SK-N-SH (cell line): ENCODE results near the gene RBM20. TPM values are rescaled to one million over a fixed set of nuclear protein-coding genes. Genes with fewer than 3 reads are reported as not detected.

Experiments used
- CTCF ChIA-PET: fragments of 300-600, 350-600 bp; formaldehyde crosslinking; extraction: SDS; loops from one replicate; lab custom pipeline; 2021; lab: Yijun Ruan, JAX
- POLR2A ChIA-PET: fragments of 350-600 bp; sonication (Branson Sonifier 250); formaldehyde crosslinking; extraction: SDS; loops from one replicate; lab custom pipeline; 2020; ENCODE audit warnings: antibody characterized with exemption, inconsistent platforms; lab: Yijun Ruan, JAX
- DNase-seq: peaks from one replicate; pipeline ENCODE4 v3.0.0; 2012
- H2AFZ ChIP-seq: fragments of 200-600 bp; sonication (generic); 2 replicates; pipeline ENCODE4 v1.8.1; 2016; ENCODE audit warnings: antibody characterized with exemption, mild to moderate bottlenecking, low read depth
- H3F3A ChIP-seq: fragments of 200-600 bp; sonication (generic); replicated peaks from 2 replicates; pipeline ENCODE3; 2016; ENCODE audit warnings: antibody characterized with exemption, mild to moderate bottlenecking; ENCODE audit not compliant: insufficient read depth
- H3K27ac ChIP-seq, 2 experiments: fragments of 200-500 bp in 1 of 2; fragments of 200-600 bp in 1 of 2; sonication (Bioruptor generic) in 1 of 2; sonication (generic), shearing (Covaris generic) in 1 of 2; 2 replicates each; pipeline versions ENCODE4 v1.5.1 to v1.6.1; 2014 to 2016; ENCODE audit warnings: low read depth in 2 of 2, inconsistent platforms in 1 of 2, low read length in 1 of 2, mild to moderate bottlenecking in 1 of 2, mixed read lengths in 1 of 2
- H3K27me3 ChIP-seq: fragments of 200-600 bp; sonication (generic), shearing (Covaris generic); 2 replicates; pipeline ENCODE4 v1.6.1; 2016; ENCODE audit warnings: mixed run types; ENCODE audit not compliant: insufficient read depth
- H3K36me3 ChIP-seq, 2 experiments: fragments of 200-500 bp in 1 of 2; fragments of 200-600 bp in 1 of 2; sonication (Bioruptor generic) in 1 of 2; sonication (generic) in 1 of 2; replicated peaks in 1 of 2; 2 replicates each; pipeline versions ENCODE3 to v1.5.1; 2014 to 2016; ENCODE audit warnings: low read length in 1 of 2, mild to moderate bottlenecking in 1 of 2; ENCODE audit not compliant: insufficient read depth in 2 of 2, control insufficient read depth in 1 of 2
- H3K4me1 ChIP-seq, 2 experiments: fragments of 200-500 bp in 1 of 2; fragments of 200-600 bp in 1 of 2; sonication (Bioruptor generic) in 1 of 2; sonication (generic), shearing (Covaris generic) in 1 of 2; 2 replicates each; pipeline versions ENCODE4 v1.5.1 to v1.6.1; 2014 to 2016; ENCODE audit warnings: low read depth in 1 of 2, low read length in 1 of 2, mixed run types in 1 of 2; ENCODE audit not compliant: insufficient read depth in 2 of 2, control insufficient read depth in 1 of 2
- H3K4me2 ChIP-seq: fragments of 200-600 bp; sonication (generic), shearing (Covaris generic); 2 replicates; pipeline ENCODE4 v1.6.1; 2017; ENCODE audit warnings: mixed run types
- H3K4me3 ChIP-seq, 2 experiments: fragments of 200-500 bp in 1 of 2; fragments of 200-600 bp in 1 of 2; sonication (Bioruptor generic) in 1 of 2; sonication (generic), shearing (Covaris generic) in 1 of 2; 2 replicates each; pipeline versions ENCODE4 v1.5.1 to v1.8.1; 2014 to 2016; ENCODE audit warnings: low read depth in 2 of 2, inconsistent platforms in 1 of 2, low read length in 1 of 2, mild to moderate bottlenecking in 1 of 2, mixed read lengths in 1 of 2, moderate library complexity in 1 of 2
- H3K79me2 ChIP-seq: fragments of 200-600 bp; sonication (generic); 2 replicates; pipeline ENCODE4 v1.8.1; 2017; ENCODE audit warnings: mild to moderate bottlenecking; ENCODE audit not compliant: insufficient read depth
- H3K9ac ChIP-seq: fragments of 200-600 bp; sonication (generic); 2 replicates; pipeline ENCODE4 v1.6.1; 2017; ENCODE audit warnings: mixed run types
- H3K9me2 ChIP-seq: fragments of 200-600 bp; sonication (generic); 2 replicates; pipeline ENCODE4 v1.6.1; 2017; ENCODE audit warnings: mixed run types
- H3K9me3 ChIP-seq: fragments of 200-600 bp; sonication (generic); 2 replicates; pipeline ENCODE4 v1.6.1; 2017; ENCODE audit warnings: mixed run types, mild to moderate bottlenecking, moderate library complexity
- H4K20me1 ChIP-seq: fragments of 200-600 bp; sonication (generic); 2 replicates; pipeline ENCODE4 v1.6.1; 2017; ENCODE audit warnings: mild to moderate bottlenecking, mixed run types; ENCODE audit not compliant: insufficient read depth
- CTCF ChIP-seq: fragments of 200-600 bp; sonication (generic); IDR thresholded peaks from 2 replicates; pipeline ENCODE4 v1.6.1; 2017; ENCODE audit warnings: antibody characterized with exemption, mild to moderate bottlenecking, moderate library complexity
- ELF1 ChIP-seq: IDR thresholded peaks from 2 replicates; pipeline ENCODE4 v1.4.0; 2012
- EZH2phosphoT487 ChIP-seq: fragments of 200-600 bp; sonication (generic); IDR thresholded peaks from 2 replicates; pipeline ENCODE4 v1.6.1; 2017; ENCODE audit warnings: low read depth, mixed run types, mild to moderate bottlenecking, antibody characterized with exemption, moderate library complexity, borderline replicate concordance
- FOXJ3 ChIP-seq: sonication (generic); formaldehyde crosslinking; IDR thresholded peaks from 2 replicates; pipeline ENCODE4 v1.5.1; 2020; ENCODE audit warnings: mild to moderate bottlenecking, missing genetic modification reagents
- GATA2 ChIP-seq: sonication (generic); formaldehyde crosslinking; IDR thresholded peaks from 2 replicates; pipeline ENCODE4 v1.5.0; 2020; ENCODE audit warnings: mild to moderate bottlenecking, missing genetic modification reagents
- MAX ChIP-seq: IDR thresholded peaks from 2 replicates; pipeline ENCODE4 v1.4.0; 2012; ENCODE audit warnings: low read depth
- NRF1 ChIP-seq: IDR thresholded peaks from 2 replicates; pipeline ENCODE4 v1.6.1; 2012; ENCODE audit warnings: low read depth, mild to moderate bottlenecking, low read length
- RAD21 ChIP-seq: IDR thresholded peaks from 2 replicates; pipeline ENCODE4 v1.6.1; 2012; ENCODE audit warnings: mild to moderate bottlenecking, low read length
- RFX5 ChIP-seq: IDR thresholded peaks from 2 replicates; pipeline ENCODE4 v1.6.1; 2012; ENCODE audit warnings: mild to moderate bottlenecking, improper control_type of control experiment, low read length
- RXRA ChIP-seq: IDR thresholded peaks from 2 replicates; pipeline ENCODE4 v1.4.0; 2012; ENCODE audit warnings: low read depth, mild to moderate bottlenecking, borderline replicate concordance
- SIN3A ChIP-seq: IDR thresholded peaks from 2 replicates; pipeline ENCODE4 v1.6.1; 2012; ENCODE audit warnings: low read depth, mild to moderate bottlenecking, low read length, moderate library complexity, borderline replicate concordance
- SMC3 ChIP-seq: IDR thresholded peaks from 2 replicates; pipeline ENCODE4 v1.6.1; 2012; ENCODE audit warnings: low read depth, low read length, improper control_type of control experiment
- TAF1 ChIP-seq: IDR thresholded peaks from 2 replicates; pipeline ENCODE4 v1.6.1; 2012; ENCODE audit warnings: low read depth, mild to moderate bottlenecking, low read length, moderate library complexity, borderline replicate concordance
- TCF12 ChIP-seq: IDR thresholded peaks from 2 replicates; pipeline ENCODE4 v1.4.0; 2012
- TEAD4 ChIP-seq: IDR thresholded peaks from 2 replicates; pipeline ENCODE4 v1.4.0; 2012; ENCODE audit warnings: mild to moderate bottlenecking, borderline replicate concordance; ENCODE audit not compliant: insufficient read depth
- USF1 ChIP-seq: IDR thresholded peaks from 2 replicates; pipeline ENCODE4 v1.4.0; 2012; ENCODE audit warnings: low read depth, borderline replicate concordance
- ZBTB33 ChIP-seq: IDR thresholded peaks from 2 replicates; pipeline ENCODE4 v1.4.0; 2012; ENCODE audit warnings: low read depth, borderline replicate concordance
- WGBS: methylation state at CpG from one replicate; pipeline ENCODE4 v1.1.6; 2017; ENCODE audit warnings: low lambda C conversion rate; 5-methylcytosine and 5-hydroxymethylcytosine counted together
- polyA plus RNA-seq, 3 experiments: library from polyadenylated mRNA; depleted of rRNA; stranded (reverse); fragments of >200 nt; gene quantifications; 2 replicates each; pipeline ENCODE4 v1.2.3, GENCODE V29; 2012
- TF ChIP-seq, protein P1 (sequence below): fragments of 150-350 bp; IDR thresholded peaks from 2 replicates; pipeline ENCODE4 v1.6.1; 2016; ENCODE audit warnings: mild to moderate bottlenecking, low read depth, low read length
- TF ChIP-seq, protein P2 (sequence below): IDR thresholded peaks from 2 replicates; pipeline ENCODE4; 2012
- TF ChIP-seq, protein P3 (sequence below): IDR thresholded peaks from 2 replicates; pipeline ENCODE4 v1.6.1; 2012; ENCODE audit warnings: mild to moderate bottlenecking, low read depth, low read length, moderate library complexity

The RBM20 gene
- polyA plus RNA-seq, 1 of the 3 experiments (the other 2 are of a cell fraction) = 0.64 TPM

- H3K9me2 ChIP-seq = no peaks in the 10 kb centered on the region
- no peak overlapping the region for H3K27ac ChIP-seq
- ChIA-PET POLR2A (no interaction called here), CTCF (interaction anchor here (1.6 kb wide), 1 partner anchor 19 kb away, joined by 4 read pairs; no protein-coding TSS in a partner anchor)
- H3K9ac ChIP-seq = no peak overlapping the region
- H3F3A ChIP-seq = no peaks in the 10 kb centered on the region
- no peak for DNase-seq
- no peaks in the 10 kb centered on the region for H4K20me1 ChIP-seq
- 46% methylated on average over 3 of the region's 3 CpGs for WGBS
- no peaks in the 10 kb centered on the region for H3K9me3 ChIP-seq
- H3K27me3 ChIP-seq = no peaks in the 10 kb centered on the region
- H2AFZ ChIP-seq = no peak overlapping the region
- H3K4me1 ChIP-seq = peaks cover 4 to 7% of the 10 kb centered on the region in 2 experiments; a peak in 3 of 4 replicates
- no peak for TF ChIP-seq RAD21
- TF ChIP-seq, protein P1, sequence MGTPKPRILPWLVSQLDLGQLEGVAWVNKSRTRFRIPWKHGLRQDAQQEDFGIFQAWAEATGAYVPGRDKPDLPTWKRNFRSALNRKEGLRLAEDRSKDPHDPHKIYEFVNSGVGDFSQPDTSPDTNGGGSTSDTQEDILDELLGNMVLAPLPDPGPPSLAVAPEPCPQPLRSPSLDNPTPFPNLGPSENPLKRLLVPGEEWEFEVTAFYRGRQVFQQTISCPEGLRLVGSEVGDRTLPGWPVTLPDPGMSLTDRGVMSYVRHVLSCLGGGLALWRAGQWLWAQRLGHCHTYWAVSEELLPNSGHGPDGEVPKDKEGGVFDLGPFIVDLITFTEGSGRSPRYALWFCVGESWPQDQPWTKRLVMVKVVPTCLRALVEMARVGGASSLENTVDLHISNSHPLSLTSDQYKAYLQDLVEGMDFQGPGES = no peak
- TF ChIP-seq FOXJ3 = no peak
- no peak for TF ChIP-seq TAF1
- TF ChIP-seq ELF1 = no peak
- no peak for TF ChIP-seq NRF1
- TF ChIP-seq CTCF = no peak
- TF ChIP-seq TCF12 = no peak
- TF ChIP-seq MAX = no peak
- no peak for TF ChIP-seq RXRA
- TF ChIP-seq ZBTB33 = no peak
- TF ChIP-seq, protein P2, sequence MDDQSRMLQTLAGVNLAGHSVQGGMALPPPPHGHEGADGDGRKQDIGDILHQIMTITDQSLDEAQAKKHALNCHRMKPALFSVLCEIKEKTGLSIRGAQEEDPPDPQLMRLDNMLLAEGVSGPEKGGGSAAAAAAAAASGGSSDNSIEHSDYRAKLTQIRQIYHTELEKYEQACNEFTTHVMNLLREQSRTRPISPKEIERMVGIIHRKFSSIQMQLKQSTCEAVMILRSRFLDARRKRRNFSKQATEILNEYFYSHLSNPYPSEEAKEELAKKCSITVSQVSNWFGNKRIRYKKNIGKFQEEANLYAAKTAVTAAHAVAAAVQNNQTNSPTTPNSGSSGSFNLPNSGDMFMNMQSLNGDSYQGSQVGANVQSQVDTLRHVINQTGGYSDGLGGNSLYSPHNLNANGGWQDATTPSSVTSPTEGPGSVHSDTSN = no peak
- TF ChIP-seq GATA2 (CRISPR knock-in tag) = no peak
- TF ChIP-seq RFX5 = no peak
- TF ChIP-seq EZH2phosphoT487 = no peak
- TF ChIP-seq USF1 = no peak
- no peak for TF ChIP-seq TEAD4
- TF ChIP-seq SIN3A = no peak
- TF ChIP-seq, protein P3, sequence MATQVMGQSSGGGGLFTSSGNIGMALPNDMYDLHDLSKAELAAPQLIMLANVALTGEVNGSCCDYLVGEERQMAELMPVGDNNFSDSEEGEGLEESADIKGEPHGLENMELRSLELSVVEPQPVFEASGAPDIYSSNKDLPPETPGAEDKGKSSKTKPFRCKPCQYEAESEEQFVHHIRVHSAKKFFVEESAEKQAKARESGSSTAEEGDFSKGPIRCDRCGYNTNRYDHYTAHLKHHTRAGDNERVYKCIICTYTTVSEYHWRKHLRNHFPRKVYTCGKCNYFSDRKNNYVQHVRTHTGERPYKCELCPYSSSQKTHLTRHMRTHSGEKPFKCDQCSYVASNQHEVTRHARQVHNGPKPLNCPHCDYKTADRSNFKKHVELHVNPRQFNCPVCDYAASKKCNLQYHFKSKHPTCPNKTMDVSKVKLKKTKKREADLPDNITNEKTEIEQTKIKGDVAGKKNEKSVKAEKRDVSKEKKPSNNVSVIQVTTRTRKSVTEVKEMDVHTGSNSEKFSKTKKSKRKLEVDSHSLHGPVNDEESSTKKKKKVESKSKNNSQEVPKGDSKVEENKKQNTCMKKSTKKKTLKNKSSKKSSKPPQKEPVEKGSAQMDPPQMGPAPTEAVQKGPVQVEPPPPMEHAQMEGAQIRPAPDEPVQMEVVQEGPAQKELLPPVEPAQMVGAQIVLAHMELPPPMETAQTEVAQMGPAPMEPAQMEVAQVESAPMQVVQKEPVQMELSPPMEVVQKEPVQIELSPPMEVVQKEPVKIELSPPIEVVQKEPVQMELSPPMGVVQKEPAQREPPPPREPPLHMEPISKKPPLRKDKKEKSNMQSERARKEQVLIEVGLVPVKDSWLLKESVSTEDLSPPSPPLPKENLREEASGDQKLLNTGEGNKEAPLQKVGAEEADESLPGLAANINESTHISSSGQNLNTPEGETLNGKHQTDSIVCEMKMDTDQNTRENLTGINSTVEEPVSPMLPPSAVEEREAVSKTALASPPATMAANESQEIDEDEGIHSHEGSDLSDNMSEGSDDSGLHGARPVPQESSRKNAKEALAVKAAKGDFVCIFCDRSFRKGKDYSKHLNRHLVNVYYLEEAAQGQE = no peak
- TF ChIP-seq SMC3 = no peak
- H3K4me3 ChIP-seq = no peak overlapping the region
- no peak overlapping the region for H3K4me2 ChIP-seq
- no peaks in the 10 kb centered on the region for H3K36me3 ChIP-seq
- no peaks in the 10 kb centered on the region for H3K79me2 ChIP-seq
These were observed 14.4 kb upstream of the RBM20 start for GRCh38 chr10:110629680-110630191.
